Effector memory CD4-positive, alpha-beta T cell (primary cell): ENCODE measurements around the gene UBE2Q2.

Experiments
- DNase-seq, 3 donors: peaks; one replicate each; pipeline ENCODE4 v3.0.0-alpha.2; 2020
- H3K27ac ChIP-seq: 2 replicates; pipeline ENCODE4 v1.7.0; 2013; ENCODE audit warnings: mild to moderate bottlenecking, low read length, moderate library complexity; ENCODE audit not compliant: insufficient read depth, poor library complexity, severe bottlenecking
- H3K27me3 ChIP-seq: replicated peaks from 2 replicates; pipeline ENCODE4 v1.7.0; 2013; ENCODE audit warnings: mild to moderate bottlenecking, low read length; ENCODE audit not compliant: insufficient read depth, control insufficient read depth, poor library complexity, severe bottlenecking
- H3K36me3 ChIP-seq: 2 replicates; pipeline ENCODE4 v1.7.0; 2013; ENCODE audit warnings: mild to moderate bottlenecking, low read length, moderate library complexity; ENCODE audit not compliant: control insufficient read depth, insufficient read depth
- H3K4me1 ChIP-seq: 2 replicates; pipeline ENCODE4 v1.7.0; 2013; ENCODE audit warnings: low read length, mild to moderate bottlenecking; ENCODE audit not compliant: control insufficient read depth, insufficient read depth, poor library complexity, severe bottlenecking
- H3K4me3 ChIP-seq: 2 replicates; pipeline ENCODE4 v1.7.0; 2013; ENCODE audit warnings: low read length, low read depth, mild to moderate bottlenecking; ENCODE audit not compliant: insufficient read depth, poor library complexity, severe bottlenecking
- H3K9me3 ChIP-seq: 2 replicates; pipeline ENCODE4 v1.7.0; 2013; ENCODE audit warnings: mild to moderate bottlenecking, low read length, moderate library complexity; ENCODE audit not compliant: control insufficient read depth

Gene UBE2Q2

DNA sequence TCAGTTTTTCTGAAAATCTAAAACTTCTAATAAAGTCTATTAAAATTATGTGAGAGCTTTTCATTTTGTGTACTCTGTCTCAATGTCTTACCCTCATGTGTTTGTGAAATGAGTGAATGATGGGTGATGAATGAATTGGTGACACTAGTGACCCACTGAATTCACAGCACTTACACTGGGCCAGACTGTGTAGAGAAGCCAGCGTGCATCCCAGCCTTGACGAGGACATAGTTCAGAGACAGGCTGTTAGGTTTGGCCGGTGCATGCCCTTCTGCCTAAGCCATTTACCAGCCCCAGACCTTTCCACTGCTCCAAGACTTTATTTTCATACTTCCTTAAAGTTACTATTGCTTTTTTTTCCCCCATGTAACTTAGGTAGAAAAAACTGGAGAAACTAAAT is 99.2 kb downstream of the UBE2Q2 start:
- Histone ChIP-seq H3K4me3 (no peak overlapping the region), H3K36me3 (no peaks in the 10 kb centered on the region), H3K4me1 (no peaks in the 10 kb centered on the region), H3K27me3 (no peaks in the 10 kb centered on the region), H3K9me3 (no peaks in the 10 kb centered on the region), H3K27ac (no peak overlapping the region)
- DNase-seq = no peak

DNA sequence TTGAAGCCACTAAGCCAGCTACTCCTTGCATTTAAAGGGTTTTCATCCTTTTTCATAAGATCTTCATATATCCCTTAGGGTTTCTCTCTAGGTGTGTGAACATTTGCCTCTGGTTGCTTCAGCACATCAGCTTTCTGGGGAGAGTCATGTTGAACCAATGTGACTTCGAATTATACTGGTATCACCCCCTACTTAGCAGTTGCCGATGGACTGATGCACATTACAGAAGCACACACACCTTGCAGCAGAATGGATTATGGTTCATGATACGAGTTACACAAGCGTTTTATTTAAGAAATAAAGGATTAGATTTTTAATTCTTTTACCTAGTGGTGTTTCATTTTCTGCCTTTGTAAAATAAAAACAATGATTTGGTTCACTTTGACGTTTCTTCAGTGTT is 100.0 kb downstream of the UBE2Q2 start:
- Histone ChIP-seq H3K4me3 (no peak overlapping the region), H3K9me3 (no peaks in the 10 kb centered on the region), H3K4me1 (no peaks in the 10 kb centered on the region), H3K27me3 (no peaks in the 10 kb centered on the region), H3K36me3 (no peaks in the 10 kb centered on the region), H3K27ac (no peak overlapping the region)
- no peak for DNase-seq

DNA sequence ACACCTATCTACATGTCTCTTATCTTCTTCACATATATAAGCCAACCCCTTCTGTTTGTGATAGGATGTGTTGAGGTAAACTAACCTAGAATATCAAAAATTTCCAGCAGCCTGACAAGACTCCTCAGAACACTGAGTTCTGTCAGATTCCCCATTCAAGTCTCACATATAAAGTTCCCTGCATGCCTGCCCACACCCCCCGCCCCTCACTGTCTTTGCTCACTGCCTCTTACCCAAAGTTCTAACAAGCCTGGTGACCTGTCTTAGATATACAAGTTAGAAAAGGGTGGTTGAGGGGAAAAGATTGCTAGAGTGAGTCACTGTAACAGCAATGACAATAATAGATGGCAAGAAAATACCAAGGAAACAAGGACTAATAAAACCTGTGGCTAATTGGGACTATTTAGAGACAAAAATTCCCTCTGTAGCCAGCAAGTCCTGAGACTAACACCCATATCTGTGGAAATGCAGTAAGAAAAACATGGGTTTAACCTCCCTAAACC is 100.5 kb downstream of the UBE2Q2 start:
- Histone ChIP-seq H3K27ac (no peak overlapping the region), H3K9me3 (no peaks in the 10 kb centered on the region), H3K4me1 (no peaks in the 10 kb centered on the region), H3K36me3 (no peaks in the 10 kb centered on the region), H3K4me3 (no peak overlapping the region), H3K27me3 (no peaks in the 10 kb centered on the region)
- DNase-seq = no peak

DNA sequence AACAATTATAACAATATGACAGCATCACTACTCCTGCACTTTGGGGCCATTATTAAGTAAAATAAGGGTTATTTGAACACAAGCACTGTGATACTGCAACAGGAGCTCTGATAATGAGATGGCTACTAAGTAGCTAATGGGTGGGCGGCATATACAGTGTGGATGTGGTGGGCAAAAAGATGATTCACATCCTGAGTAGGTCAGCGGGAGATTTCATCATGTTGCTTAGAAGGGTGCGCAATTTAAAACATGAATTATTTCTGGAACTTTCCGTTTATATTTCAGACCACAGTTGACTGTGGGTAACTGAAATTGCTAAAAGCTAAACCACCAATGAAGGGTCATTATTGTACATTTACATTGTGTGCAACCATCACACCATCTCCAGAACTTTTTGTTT is 102.7 kb downstream of the UBE2Q2 start:
- Histone ChIP-seq H3K9me3 (no peaks in the 10 kb centered on the region), H3K4me3 (no peak overlapping the region), H3K27ac (no peak overlapping the region), H3K36me3 (no peaks in the 10 kb centered on the region), H3K4me1 (no peaks in the 10 kb centered on the region), H3K27me3 (no peaks in the 10 kb centered on the region)
- DNase-seq = no peak

DNA sequence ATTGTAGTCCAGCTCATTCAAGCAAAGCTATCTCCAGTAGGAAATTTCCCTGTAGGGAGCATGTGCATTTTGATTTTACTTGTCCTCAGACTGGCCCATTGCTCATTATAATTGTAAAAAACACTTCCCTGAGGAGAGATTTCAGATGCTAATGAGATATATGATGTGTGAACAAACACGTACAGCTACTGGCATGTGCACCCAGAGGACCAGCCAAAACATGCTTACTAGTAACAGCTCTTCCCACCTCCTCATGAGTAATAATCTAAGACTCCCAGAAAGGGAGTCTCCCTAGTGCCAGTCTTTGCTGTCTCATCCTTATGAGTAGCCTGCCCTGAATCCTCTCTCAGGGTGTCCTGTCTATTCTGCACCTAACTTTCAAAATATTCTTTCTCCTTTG is 103.8 kb downstream of the UBE2Q2 start:
- no peak overlapping the region for H3K27ac ChIP-seq
- no peak overlapping the region for H3K4me3 ChIP-seq
- no peaks in the 10 kb centered on the region for H3K4me1 ChIP-seq
- H3K36me3 ChIP-seq = no peaks in the 10 kb centered on the region
- H3K27me3 ChIP-seq = no peaks in the 10 kb centered on the region
- H3K9me3 ChIP-seq = no peaks in the 10 kb centered on the region
- DNase-seq = no peak

DNA sequence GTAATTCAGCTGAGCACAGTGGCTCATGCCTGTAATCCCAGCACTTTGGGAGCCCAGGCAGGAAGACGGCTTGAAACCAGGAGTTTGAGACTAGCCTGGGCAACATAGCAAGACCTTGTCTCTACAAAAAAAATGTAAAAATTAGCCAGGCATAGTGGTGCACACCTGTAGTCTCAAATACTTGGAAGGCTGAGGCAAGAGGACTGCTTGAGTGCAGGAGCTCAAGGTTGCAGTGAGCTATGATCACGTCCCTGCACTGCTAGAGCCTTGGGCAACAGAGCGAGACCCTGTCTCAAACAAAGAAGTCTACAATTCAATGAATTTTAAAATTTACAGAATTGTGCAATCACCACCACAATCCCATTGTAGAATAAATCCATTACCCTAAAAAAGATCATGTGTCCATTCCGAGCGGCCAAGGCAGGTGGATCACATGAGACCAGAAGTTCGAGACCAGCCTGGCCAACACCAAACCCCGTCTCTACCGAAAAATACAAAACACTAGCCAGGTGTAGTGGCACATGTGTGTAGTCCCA is 105.6 kb downstream of the UBE2Q2 start:
- H3K4me1 ChIP-seq = no peaks in the 10 kb centered on the region

More for the DNA sequence above, 105.6 kb downstream of the UBE2Q2 start:
- no peak for DNase-seq
- Histone ChIP-seq H3K4me3 (no peak overlapping the region), H3K36me3 (no peaks in the 10 kb centered on the region), H3K27ac (no peak overlapping the region), H3K9me3 (no peaks in the 10 kb centered on the region), H3K27me3 (no peaks in the 10 kb centered on the region)
